ENCODE data around the gene MTMR10.

The MTMR10 gene

GRCh38 chr15:31024330-31024729 is 32.9 kb upstream of the MTMR10 start:
- 0% methylated on average over 4 of the region's 5 CpGs for WGBS
- Histone ChIP-seq H2BK120ac (ENCODE audit: low read depth, low read length) (no peak overlapping the region), H3K14ac (ENCODE audit: low read length in 2 of 2) (no peak overlapping the region), H2BK5ac (ENCODE audit: low read depth, low read length, poor library complexity, severe bottlenecking) (no peak overlapping the region), H3K23ac (ENCODE audit: low read length in 2 of 2) (no peak overlapping the region), H2BK15ac (ENCODE audit: low read depth, poor library complexity, severe bottlenecking) (no peak overlapping the region), H3K27ac (ENCODE audit: low read length, poor library complexity, severe bottlenecking) (peak overlapping the region; percentile 94), H4K91ac (ENCODE audit: low read length) (no peak overlapping the region), H4K8ac (ENCODE audit: low read length) (no peak overlapping the region), H3K4me3 (ENCODE audit: insufficient read depth in 1 of 2, low read depth in 1 of 2, low read length in 2 of 2) (no peak overlapping the region), H3K79me1 (replicated peaks; ENCODE audit: low read length, poor library complexity, severe bottlenecking) (no peaks in the 10 kb centered on the region), H2BK12ac (ENCODE audit: low read length in 2 of 2) (no peak overlapping the region), H3K36me3 (ENCODE audit: control insufficient read depth in 1 of 2, insufficient read depth in 2 of 2, low read depth in 1 of 2, low read length in 2 of 2) (no peaks in the 10 kb centered on the region), H3K9ac (ENCODE audit: low read length) (no peak overlapping the region), H3K18ac (ENCODE audit: low read depth in 1 of 2, low read length in 2 of 2) (no peak overlapping the region), H3K9me3 (ENCODE audit: control insufficient read depth, low read length) (no peaks in the 10 kb centered on the region), H3K4me1 (ENCODE audit: control insufficient read depth, insufficient read depth, low read depth, low read length) (peaks cover 20% of the 10 kb centered on the region), H2AK5ac (ENCODE audit: low read length, severe bottlenecking) (no peak overlapping the region), H3K4ac (ENCODE audit: low read depth in 1 of 2, low read length in 2 of 2) (no peak overlapping the region), H3K27me3 (ENCODE audit: control insufficient read depth in 1 of 2, insufficient read depth in 1 of 2, low read length in 2 of 2) (no peaks in the 10 kb centered on the region), H2AFZ (ENCODE audit: low read depth, low read length) (peak overlapping the region; percentile 3), H3K4me2 (ENCODE audit: low read length, poor library complexity, severe bottlenecking) (peak overlapping the region; percentile 39)
- DNase-seq, result peak; percentile 53

DNA sequence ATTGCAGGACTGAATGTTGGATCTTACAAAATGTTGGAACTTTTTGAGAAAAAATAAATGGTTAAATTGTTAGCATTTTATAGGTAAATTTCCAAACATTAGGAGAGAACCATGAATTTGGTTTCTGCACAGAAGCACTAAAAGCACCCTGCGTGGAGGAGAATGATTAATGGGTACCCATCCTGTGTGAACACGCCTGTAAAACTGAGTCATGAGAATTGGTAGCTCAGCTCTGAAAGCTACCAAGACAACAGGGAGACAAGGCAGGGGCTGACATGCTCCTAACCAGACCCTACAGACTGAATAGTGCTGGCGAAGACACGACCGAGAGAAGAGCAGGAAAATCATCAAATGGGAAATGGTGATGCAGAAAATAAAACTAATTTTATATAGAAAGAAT is 32.4 kb upstream of the MTMR10 start:
- no peaks in the 10 kb centered on the region for H3K9me3 ChIP-seq (ENCODE audit: control insufficient read depth, low read length)
- no peaks in the 10 kb centered on the region for H3K79me1 ChIP-seq (replicated peaks; ENCODE audit: low read length, poor library complexity, severe bottlenecking)
- no peak overlapping the region for H3K23ac ChIP-seq (ENCODE audit: low read length in 2 of 2)
- DNase-seq, result no peak
- no peak overlapping the region for H2BK120ac ChIP-seq (ENCODE audit: low read depth, low read length)
- H3K36me3 ChIP-seq (ENCODE audit: control insufficient read depth in 1 of 2, insufficient read depth in 2 of 2, low read depth in 1 of 2, low read length in 2 of 2), result no peaks in the 10 kb centered on the region
- H4K91ac ChIP-seq (ENCODE audit: low read length), result no peak overlapping the region
- whole genome bisulfite sequencing, result 28% methylated on average over 2 of the region's 5 CpGs
- peak overlapping the region; percentile 99 for H2AK5ac ChIP-seq (ENCODE audit: low read length, severe bottlenecking)
- no peak overlapping the region for H2BK12ac ChIP-seq (ENCODE audit: low read length in 2 of 2)
- H3K27ac ChIP-seq (ENCODE audit: low read length, poor library complexity, severe bottlenecking), result peak overlapping the region; percentile 94
- no peaks in the 10 kb centered on the region for H3K27me3 ChIP-seq (ENCODE audit: control insufficient read depth in 1 of 2, insufficient read depth in 1 of 2, low read length in 2 of 2)
- no peak overlapping the region for H3K18ac ChIP-seq (ENCODE audit: low read depth in 1 of 2, low read length in 2 of 2)
- peak overlapping the region; percentile 71 for H2BK5ac ChIP-seq (ENCODE audit: low read depth, low read length, poor library complexity, severe bottlenecking)
- no peak overlapping the region for H3K4me2 ChIP-seq (ENCODE audit: low read length, poor library complexity, severe bottlenecking)
- H3K9ac ChIP-seq (ENCODE audit: low read length), result no peak overlapping the region
- H4K8ac ChIP-seq (ENCODE audit: low read length), result no peak overlapping the region
- no peak overlapping the region for H2BK15ac ChIP-seq (ENCODE audit: low read depth, poor library complexity, severe bottlenecking)
- peaks cover 20% of the 10 kb centered on the region for H3K4me1 ChIP-seq (ENCODE audit: control insufficient read depth, insufficient read depth, low read depth, low read length)
- H2AFZ ChIP-seq (ENCODE audit: low read depth, low read length), result no peak overlapping the region
- H3K14ac ChIP-seq (ENCODE audit: low read length in 2 of 2), result no peak overlapping the region
- H3K4ac ChIP-seq (ENCODE audit: low read depth in 1 of 2, low read length in 2 of 2), result no peak overlapping the region
- no peak overlapping the region for H3K4me3 ChIP-seq (ENCODE audit: insufficient read depth in 1 of 2, low read depth in 1 of 2, low read length in 2 of 2)

- peak overlapping the region; percentile 8 for H2AK5ac ChIP-seq (ENCODE audit: low read length, severe bottlenecking)
- H2BK120ac ChIP-seq (ENCODE audit: low read depth, low read length), result no peak overlapping the region
- H3K4me3 ChIP-seq (ENCODE audit: insufficient read depth in 1 of 2, low read depth in 1 of 2, low read length in 2 of 2), result no peak overlapping the region
- peaks cover 22% of the 10 kb centered on the region for H3K4me1 ChIP-seq (ENCODE audit: control insufficient read depth, insufficient read depth, low read depth, low read length)
- H2BK12ac ChIP-seq (ENCODE audit: low read length in 2 of 2), result no peak overlapping the region
- no peak overlapping the region for H3K14ac ChIP-seq (ENCODE audit: low read length in 2 of 2)
- no peak overlapping the region for H3K9ac ChIP-seq (ENCODE audit: low read length)
- WGBS, result 98% methylated on average over 5 of the region's 5 CpGs
- no peaks in the 10 kb centered on the region for H3K27me3 ChIP-seq (ENCODE audit: control insufficient read depth in 1 of 2, insufficient read depth in 1 of 2, low read length in 2 of 2)
- H3K18ac ChIP-seq (ENCODE audit: low read depth in 1 of 2, low read length in 2 of 2), result no peak overlapping the region
- H2BK5ac ChIP-seq (ENCODE audit: low read depth, low read length, poor library complexity, severe bottlenecking), result no peak overlapping the region
- no peak overlapping the region for H2AFZ ChIP-seq (ENCODE audit: low read depth, low read length)
- no peaks in the 10 kb centered on the region for H3K79me1 ChIP-seq (replicated peaks; ENCODE audit: low read length, poor library complexity, severe bottlenecking)
- no peak overlapping the region for H3K4ac ChIP-seq (ENCODE audit: low read depth in 1 of 2, low read length in 2 of 2)
- H4K91ac ChIP-seq (ENCODE audit: low read length), result no peak overlapping the region
- H2BK15ac ChIP-seq (ENCODE audit: low read depth, poor library complexity, severe bottlenecking), result no peak overlapping the region
- H3K36me3 ChIP-seq (ENCODE audit: control insufficient read depth in 1 of 2, insufficient read depth in 2 of 2, low read depth in 1 of 2, low read length in 2 of 2), result no peaks in the 10 kb centered on the region
- no peak overlapping the region for H4K8ac ChIP-seq (ENCODE audit: low read length)
- H3K4me2 ChIP-seq (ENCODE audit: low read length, poor library complexity, severe bottlenecking), result no peak overlapping the region
- H3K9me3 ChIP-seq (ENCODE audit: control insufficient read depth, low read length), result no peaks in the 10 kb centered on the region
- no peak overlapping the region for H3K27ac ChIP-seq (ENCODE audit: low read length, poor library complexity, severe bottlenecking)
- DNase-seq, result no peak
- H3K23ac ChIP-seq (ENCODE audit: low read length in 2 of 2), result no peak overlapping the region
Measured at GRCh38 chr15:31021067-31021665, 29.7 kb upstream of the MTMR10 start.

DNA sequence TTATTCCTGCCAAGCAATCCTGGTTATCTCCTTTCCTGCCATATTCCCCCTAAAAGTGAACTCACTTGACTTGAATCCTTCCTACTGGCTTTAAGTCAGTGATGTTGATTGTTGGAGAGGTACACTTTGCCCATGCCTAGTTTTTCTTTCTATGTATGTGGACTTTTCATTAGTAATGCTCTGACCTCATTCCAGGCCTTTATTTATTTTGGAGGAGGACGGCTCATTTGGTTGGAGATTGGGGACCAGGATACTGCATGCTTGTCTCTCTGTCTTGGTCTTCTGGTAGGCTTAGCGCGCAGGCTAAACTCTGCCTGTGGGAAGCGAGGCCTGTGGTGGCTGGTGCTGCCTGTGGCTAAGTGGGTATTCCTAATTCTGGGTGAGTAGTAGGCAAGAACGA is 29.1 kb upstream of the MTMR10 start:
- H3K27ac ChIP-seq (ENCODE audit: low read length, poor library complexity, severe bottlenecking), result no peak overlapping the region
- 94% methylated on average over 4 of the region's 5 CpGs for whole genome bisulfite sequencing
- H3K36me3 ChIP-seq (ENCODE audit: control insufficient read depth in 1 of 2, insufficient read depth in 2 of 2, low read depth in 1 of 2, low read length in 2 of 2), result no peaks in the 10 kb centered on the region
- H3K4me3 ChIP-seq (ENCODE audit: insufficient read depth in 1 of 2, low read depth in 1 of 2, low read length in 2 of 2), result no peak overlapping the region
- no peak overlapping the region for H3K9ac ChIP-seq (ENCODE audit: low read length)
- H2AK5ac ChIP-seq (ENCODE audit: low read length, severe bottlenecking), result peak overlapping the region; percentile 3
- no peak overlapping the region for H3K18ac ChIP-seq (ENCODE audit: low read depth in 1 of 2, low read length in 2 of 2)
- H2BK5ac ChIP-seq (ENCODE audit: low read depth, low read length, poor library complexity, severe bottlenecking), result no peak overlapping the region
- H3K4ac ChIP-seq (ENCODE audit: low read depth in 1 of 2, low read length in 2 of 2), result no peak overlapping the region
- no peaks in the 10 kb centered on the region for H3K79me1 ChIP-seq (replicated peaks; ENCODE audit: low read length, poor library complexity, severe bottlenecking)
- no peak overlapping the region for H4K91ac ChIP-seq (ENCODE audit: low read length)
- no peak overlapping the region for H3K14ac ChIP-seq (ENCODE audit: low read length in 2 of 2)
- H3K4me1 ChIP-seq (ENCODE audit: control insufficient read depth, insufficient read depth, low read depth, low read length), result peaks cover 20% of the 10 kb centered on the region
- no peak overlapping the region for H2BK15ac ChIP-seq (ENCODE audit: low read depth, poor library complexity, severe bottlenecking)
- H3K9me3 ChIP-seq (ENCODE audit: control insufficient read depth, low read length), result no peaks in the 10 kb centered on the region
- H2BK12ac ChIP-seq (ENCODE audit: low read length in 2 of 2), result no peak overlapping the region
- no peak overlapping the region for H3K4me2 ChIP-seq (ENCODE audit: low read length, poor library complexity, severe bottlenecking)
- H2AFZ ChIP-seq (ENCODE audit: low read depth, low read length), result no peak overlapping the region
- no peak overlapping the region for H3K23ac ChIP-seq (ENCODE audit: low read length in 2 of 2)
- no peak for DNase-seq
- no peak overlapping the region for H2BK120ac ChIP-seq (ENCODE audit: low read depth, low read length)
- H3K27me3 ChIP-seq (ENCODE audit: control insufficient read depth in 1 of 2, insufficient read depth in 1 of 2, low read length in 2 of 2), result no peaks in the 10 kb centered on the region
- no peak overlapping the region for H4K8ac ChIP-seq (ENCODE audit: low read length)
